ENCODE results near the gene DLX3.

The DLX3 gene

GRCh38 chr17:49987681-49988441 lies 7.2 kb downstream of the DLX3 start:
- peaks cover 85% of the 10 kb centered on the region for H3K27me3 Mint-ChIP-seq (ENCODE audit: low read depth, poor library complexity)
- H3K36me3 Mint-ChIP-seq (ENCODE audit: low read depth) = no peaks in the 10 kb centered on the region
- H3K27ac Mint-ChIP-seq = no peak overlapping the region
- H3K4me1 Mint-ChIP-seq = peaks cover 46% of the 10 kb centered on the region
- TF ChIP-seq CTCF (IDR thresholded peaks at IDR 0.05) = no peak
- DNase-seq = no peak
- H3K4me3 Mint-ChIP-seq = no peak overlapping the region
- no peaks in the 10 kb centered on the region for H3K9me3 Mint-ChIP-seq

- TF ChIP-seq CTCF (IDR thresholded peaks at IDR 0.05) = no peak
- Mint-ChIP-seq H3K4me1 (peaks cover 45% of the 10 kb centered on the region), H3K27me3 (ENCODE audit: low read depth, poor library complexity) (peaks cover 81% of the 10 kb centered on the region), H3K4me3 (no peak overlapping the region), H3K9me3 (no peaks in the 10 kb centered on the region), H3K27ac (no peak overlapping the region), H3K36me3 (ENCODE audit: low read depth) (no peaks in the 10 kb centered on the region)
- no peak for DNase-seq
Observed at GRCh38 chr17:49987290-49987585, 7.8 kb downstream of the DLX3 start.

- Mint-ChIP-seq H3K27me3 (ENCODE audit: low read depth, poor library complexity) (peaks cover 81% of the 10 kb centered on the region), H3K36me3 (ENCODE audit: low read depth) (no peaks in the 10 kb centered on the region), H3K4me3 (no peak overlapping the region), H3K4me1 (peaks cover 50% of the 10 kb centered on the region), H3K9me3 (no peaks in the 10 kb centered on the region), H3K27ac (peak overlapping the region; percentile 57)
- no peak for DNase-seq
- TF ChIP-seq CTCF (IDR thresholded peaks at IDR 0.05) = no peak
Observed at GRCh38 chr17:49986396-49987289, 8.4 kb downstream of the DLX3 start.

GRCh38 chr17:49985310-49985990 lies 9.6 kb downstream of the DLX3 start:
- no peak for DNase-seq
- no peaks in the 10 kb centered on the region for H3K36me3 Mint-ChIP-seq (ENCODE audit: low read depth)
- no peak for TF ChIP-seq CTCF (IDR thresholded peaks at IDR 0.05)
- no peak overlapping the region for H3K27ac Mint-ChIP-seq
- H3K27me3 Mint-ChIP-seq (ENCODE audit: low read depth, poor library complexity) = peaks cover 80% of the 10 kb centered on the region
- peaks cover 62% of the 10 kb centered on the region for H3K4me1 Mint-ChIP-seq
- no peak overlapping the region for H3K4me3 Mint-ChIP-seq
- H3K9me3 Mint-ChIP-seq = no peaks in the 10 kb centered on the region

GRCh38 chr17:49984776-49985175 lies 10.2 kb downstream of the DLX3 start:
- H3K27me3 Mint-ChIP-seq (ENCODE audit: low read depth, poor library complexity) = peaks cover 75% of the 10 kb centered on the region
- TF ChIP-seq CTCF (IDR thresholded peaks at IDR 0.05) = no peak
- H3K4me3 Mint-ChIP-seq = no peak overlapping the region
- H3K36me3 Mint-ChIP-seq (ENCODE audit: low read depth) = no peaks in the 10 kb centered on the region
- no peak for DNase-seq
- no peak overlapping the region for H3K27ac Mint-ChIP-seq
- H3K4me1 Mint-ChIP-seq = peaks cover 58% of the 10 kb centered on the region
- H3K9me3 Mint-ChIP-seq = no peaks in the 10 kb centered on the region
